Cardiac fibroblast (primary cell): ENCODE results near the gene FGD4.
A peak's percentile ranks its signal among the peaks of the same experiment; 100 is the strongest.

Experiments used
- DNase-seq, 2 donors: peaks; one replicate each; pipeline versions ENCODE4 v3.0.0 to v3.0.0-alpha.2; 2010; ENCODE audit warnings: low read depth in 2 of 2
- H3K4me3 ChIP-seq, 2 donors: replicated peaks in 1 of 2; 1 replicate in 1 of 2; 2 replicates in 1 of 2; pipeline ENCODE4 v1.5.1; 2011; ENCODE audit warnings: low read depth in 2 of 2, low read length in 2 of 2, mild to moderate bottlenecking in 2 of 2, moderate library complexity in 1 of 2
- CTCF ChIP-seq: IDR thresholded peaks from one replicate; pipeline ENCODE4 v1.5.1; 2011; ENCODE audit warnings: low read depth, mild to moderate bottlenecking, low read length, inconsistent platforms

The FGD4 gene

GRCh38 chr12:32440120-32440865 lies 40.9 kb downstream of the FGD4 start:
- no peak for TF ChIP-seq CTCF
- no peak overlapping the region for H3K4me3 ChIP-seq

DNA sequence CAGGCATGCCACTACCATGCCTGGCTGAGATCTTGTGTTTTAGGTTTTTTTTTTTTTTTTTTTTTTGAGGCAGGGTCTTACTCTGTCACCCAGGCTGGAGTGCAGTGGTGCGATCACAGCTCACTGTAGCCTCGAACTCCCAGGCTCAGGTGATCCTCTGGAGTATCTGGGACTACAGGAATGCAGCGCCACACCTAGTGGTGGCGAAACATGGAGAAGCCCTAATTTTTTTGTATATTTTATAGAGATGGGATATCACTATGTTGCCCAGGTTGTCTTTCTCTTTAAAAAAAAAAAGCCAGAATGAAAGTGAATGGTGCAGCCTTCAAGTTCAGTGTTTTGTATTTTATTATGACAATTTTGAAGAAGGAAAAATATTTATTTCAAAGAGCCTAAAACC lies 44.1 kb downstream of the FGD4 start:
- no peak overlapping the region for H3K4me3 ChIP-seq
- TF ChIP-seq CTCF, result no peak
- no peak for DNase-seq

More at GRCh38 chr12:32440120-32440865, 40.9 kb downstream of the FGD4 start:
- no peak for DNase-seq

- no peak for TF ChIP-seq CTCF
- peak; percentile 84 to 93 for DNase-seq
- no peak overlapping the region for H3K4me3 ChIP-seq
Measured at GRCh38 chr12:32444895-32445294, 45.5 kb downstream of the FGD4 start.

DNA sequence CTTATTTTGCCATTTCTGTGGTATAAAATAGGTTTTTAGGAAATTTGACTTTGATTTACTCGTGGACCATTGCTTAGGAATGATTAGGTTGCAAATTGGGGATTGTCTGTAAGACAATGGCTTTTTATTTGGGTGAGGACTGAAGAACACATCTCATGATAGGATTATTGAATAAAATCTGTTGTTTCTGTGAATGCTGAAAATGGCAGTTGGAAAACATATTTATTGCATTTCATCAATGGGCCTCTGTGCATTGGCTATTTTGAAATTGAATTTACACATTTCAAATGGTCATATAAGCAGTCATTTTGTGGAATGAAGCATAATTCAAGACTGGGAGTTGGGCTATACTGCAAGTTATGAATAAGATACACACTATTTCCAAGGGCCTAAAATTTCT lies 46.0 kb downstream of the FGD4 start:
- TF ChIP-seq CTCF, result no peak
- no peak overlapping the region for H3K4me3 ChIP-seq
- DNase-seq, result no peak

- DNase-seq, result no peak
- no peak overlapping the region for H3K4me3 ChIP-seq
Measured at GRCh38 chr12:32446316-32447119, 47.2 kb downstream of the FGD4 start.

DNA sequence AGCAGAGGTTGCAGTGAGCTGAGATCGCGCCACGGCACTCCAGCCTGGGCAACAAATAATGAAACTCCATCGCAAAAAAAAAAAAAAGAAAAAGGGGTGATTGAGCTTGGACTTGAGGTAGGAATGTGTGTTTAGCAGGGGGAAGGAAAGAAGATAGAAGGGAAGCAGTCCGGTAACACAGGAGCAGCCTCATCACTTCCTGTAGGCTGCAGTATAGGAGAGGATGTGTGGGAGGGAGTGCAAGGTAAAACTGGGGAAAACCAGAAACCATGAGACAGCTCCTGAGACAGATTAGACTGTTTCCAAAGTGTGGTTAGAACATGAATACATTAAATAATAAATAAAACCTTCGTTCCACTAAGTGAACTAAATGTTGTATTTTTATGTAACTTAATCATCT lies 49.2 kb downstream of the FGD4 start:
- no peak overlapping the region for H3K4me3 ChIP-seq
- peak in 1 of 2 donors; percentile 59 for DNase-seq
- peak; percentile 12 for TF ChIP-seq CTCF

More at GRCh38 chr12:32446316-32447119, 47.2 kb downstream of the FGD4 start:
- TF ChIP-seq CTCF, result no peak
